NCI-H2029 treated with DMSO at 0.1 percent for 48 hours (cell line): ENCODE results near the gene NFKBIE.

Source experiments
- DNase-seq: peaks from one replicate; lab custom pipeline; 2025; lab: John Stamatoyannopoulos, UW

NFKBIE gene

DNA sequence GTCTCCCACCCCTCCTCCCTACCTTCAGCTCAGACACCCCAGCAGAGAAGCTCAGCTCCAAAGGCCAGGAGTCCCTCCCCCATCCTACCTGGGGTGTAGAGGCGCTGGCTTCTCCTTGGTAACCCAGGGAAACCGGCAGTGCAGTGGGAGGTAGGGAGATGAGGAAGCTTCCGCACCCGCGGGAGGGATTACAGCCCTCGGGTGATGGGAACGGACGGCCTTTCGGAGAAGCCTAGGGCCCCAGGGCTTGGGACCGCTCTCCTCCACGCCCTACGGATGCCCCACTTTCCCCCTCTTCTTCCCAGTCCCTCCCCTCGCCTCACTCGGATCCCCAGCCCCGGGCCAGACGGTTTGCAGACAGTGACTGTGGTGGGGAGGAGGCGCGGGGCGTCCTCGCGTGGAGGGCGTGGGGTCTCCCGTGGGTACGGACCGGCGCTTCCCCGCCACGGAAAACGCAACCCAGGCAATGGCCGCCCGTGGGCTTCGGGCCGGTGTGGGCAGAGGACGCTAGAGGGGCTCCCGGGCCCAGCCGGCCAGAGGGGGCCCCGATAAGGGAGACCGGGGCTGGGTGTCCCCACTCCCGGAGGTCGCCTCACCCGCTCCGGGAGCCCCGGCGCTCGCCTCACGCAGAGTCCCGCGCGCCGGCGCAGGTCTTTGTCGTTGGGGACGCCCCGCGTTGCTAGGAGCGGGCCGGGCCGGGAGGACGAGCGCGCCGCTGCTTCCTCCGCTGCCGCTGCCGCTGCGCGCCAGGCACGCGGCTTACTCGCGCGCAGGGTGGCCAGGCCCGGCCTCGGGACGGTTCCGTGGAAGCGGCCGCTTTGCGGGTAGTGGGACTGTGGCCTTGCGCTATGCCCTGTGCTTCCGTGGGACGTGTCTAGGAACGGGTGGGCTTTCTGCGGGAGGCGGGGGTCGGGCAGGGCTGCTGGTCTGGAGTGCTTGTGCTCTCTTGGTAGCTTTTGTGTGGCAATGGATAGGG, 32.0 kb upstream of the NFKBIE start:
- DNase-seq: no peak

GRCh38 chr6:44294832-44295791, 29.8 kb upstream of the NFKBIE start:
- DNase-seq: no peak

GRCh38 chr6:44292661-44293365, 27.5 kb upstream of the NFKBIE start:
- no peak for DNase-seq

DNA sequence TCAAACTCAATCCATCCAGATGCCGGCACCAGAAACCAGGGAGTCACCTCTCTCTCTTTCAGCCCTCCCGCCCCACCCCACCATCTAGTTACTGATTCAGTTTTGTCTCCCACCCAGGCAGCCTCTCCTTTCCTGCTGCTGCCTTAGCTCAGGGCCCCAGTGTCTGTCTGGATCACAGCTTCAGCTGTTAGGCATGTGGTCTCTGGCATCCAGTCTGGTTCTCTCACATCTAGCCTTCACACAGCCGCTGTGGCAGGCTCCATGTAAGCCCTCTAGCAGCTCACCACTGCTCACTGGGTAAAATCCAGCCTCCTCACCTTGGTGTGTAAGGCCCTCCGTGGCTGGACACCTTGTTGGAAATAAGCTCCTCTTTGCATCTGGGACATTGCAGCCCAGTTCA, 26.5 kb upstream of the NFKBIE start:
- no peak for DNase-seq

- DNase-seq: no peak
These were observed 24.4 kb upstream of the NFKBIE start for GRCh38 chr6:44289726-44290260.

DNA sequence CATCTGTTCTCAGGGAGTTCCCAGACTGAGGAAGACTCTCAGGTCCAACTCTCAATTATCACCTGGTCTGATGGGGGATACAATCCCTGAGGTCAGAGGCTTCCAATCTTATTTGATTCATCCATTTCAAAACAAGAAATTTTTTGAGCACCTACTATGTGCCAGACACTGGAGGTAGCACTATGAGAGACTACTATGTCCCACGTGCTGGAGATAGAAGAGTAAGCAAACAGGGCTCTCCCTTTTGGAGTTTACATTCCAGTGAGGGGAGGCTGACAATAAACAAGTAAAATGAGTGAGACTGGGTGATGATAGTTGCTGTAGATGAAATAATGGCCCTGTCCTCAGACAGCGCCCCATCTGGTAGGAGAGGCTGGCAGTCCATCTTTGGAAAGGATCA, 21.4 kb upstream of the NFKBIE start:
- DNase-seq: no peak

DNA sequence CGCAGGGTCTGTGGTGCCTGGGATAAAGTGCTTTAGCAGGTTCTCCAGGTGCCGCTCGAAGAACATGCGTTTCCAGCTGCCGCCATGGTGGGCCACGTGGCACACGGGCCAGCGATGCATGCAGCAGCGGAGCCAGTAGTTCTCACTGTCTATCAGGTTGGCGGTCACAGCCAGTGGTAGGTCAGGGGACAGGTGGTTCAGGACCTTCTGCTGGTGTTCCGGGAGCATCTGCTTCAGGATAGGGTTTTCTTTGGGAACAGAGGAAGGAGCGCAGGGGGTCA, 20.9 kb upstream of the NFKBIE start:
- DNase-seq: no peak

DNA sequence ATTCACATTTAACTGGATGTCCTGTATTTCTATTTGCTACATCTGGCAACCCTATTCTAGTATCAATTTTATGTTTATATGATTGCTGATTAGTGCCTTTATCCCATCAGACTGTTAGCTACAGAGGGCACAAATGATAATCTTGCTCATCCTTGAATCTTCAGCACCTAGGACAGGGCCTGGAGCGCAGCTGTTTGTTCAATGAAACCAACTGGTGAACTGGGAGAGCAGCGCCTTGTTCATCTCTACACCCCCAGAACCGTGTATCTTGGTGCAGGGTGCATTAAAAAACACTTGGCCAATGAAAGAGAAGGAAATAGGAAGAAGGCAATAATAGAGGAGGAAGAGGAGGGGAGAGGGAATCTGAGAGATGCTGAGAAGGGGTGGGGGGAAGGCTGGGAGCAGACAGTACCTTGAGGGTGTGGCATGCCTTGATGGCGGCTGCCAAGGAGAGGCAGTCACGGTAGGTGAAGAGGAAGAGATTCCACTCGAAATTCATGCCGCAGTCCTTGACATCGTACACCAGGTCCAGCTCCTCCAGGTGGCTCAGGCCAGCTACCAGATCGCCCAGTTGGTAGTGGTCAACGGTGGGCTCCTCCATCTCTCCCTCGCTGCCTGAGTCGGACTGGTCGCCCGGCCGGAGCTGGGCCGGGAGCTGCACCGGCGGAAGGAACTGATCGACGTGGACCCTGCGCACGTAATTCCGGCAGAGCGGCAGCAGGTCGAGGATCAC, 20.4 kb upstream of the NFKBIE start:
- no peak for DNase-seq

- DNase-seq: no peak
These were observed 19.5 kb upstream of the NFKBIE start for GRCh38 chr6:44284867-44285266.

DNA sequence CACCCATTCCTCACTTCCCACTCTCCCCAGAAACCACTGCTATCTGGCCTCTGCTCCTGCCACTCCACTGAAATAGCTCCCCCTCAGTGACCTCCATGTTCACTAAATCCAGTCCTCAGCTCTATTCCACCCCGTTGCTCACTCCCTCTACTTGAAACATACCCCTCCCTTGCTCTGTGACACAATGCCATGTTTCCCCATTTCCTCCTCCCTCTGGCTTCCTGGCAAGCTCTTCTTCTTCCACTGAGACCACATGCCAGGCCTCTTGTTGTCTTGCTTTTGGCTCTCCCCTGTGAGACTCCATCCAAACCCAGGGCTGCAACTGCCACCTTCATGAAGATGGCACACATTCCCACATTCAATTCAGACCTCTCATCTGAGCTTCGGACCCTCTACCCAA, 18.8 kb upstream of the NFKBIE start:
- DNase-seq: no peak

GRCh38 chr6:44278774-44279697, 13.7 kb upstream of the NFKBIE start:
- no peak for DNase-seq

DNA sequence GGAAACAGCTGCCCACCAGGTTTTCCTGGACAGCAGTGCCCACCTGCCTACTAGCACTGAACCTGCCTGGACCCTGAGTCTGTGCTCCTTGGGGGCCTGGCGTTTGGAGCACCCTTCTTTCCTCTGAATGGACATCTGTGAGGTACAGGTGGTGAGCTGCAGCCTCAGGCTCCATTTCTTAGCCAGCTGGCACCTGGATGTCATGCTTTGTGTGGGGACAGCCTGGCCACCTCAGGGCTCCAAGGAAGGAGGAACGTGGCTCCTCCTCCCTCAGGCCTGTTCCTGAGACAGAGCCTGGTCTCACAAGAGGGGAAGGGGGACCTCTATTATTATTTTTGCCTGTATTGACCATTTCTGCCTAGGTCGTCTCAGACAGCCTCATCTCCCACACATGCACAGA, 13.0 kb upstream of the NFKBIE start:
- no peak for DNase-seq

- no peak for DNase-seq
These were observed 12.4 kb upstream of the NFKBIE start for GRCh38 chr6:44277763-44278162.

DNA sequence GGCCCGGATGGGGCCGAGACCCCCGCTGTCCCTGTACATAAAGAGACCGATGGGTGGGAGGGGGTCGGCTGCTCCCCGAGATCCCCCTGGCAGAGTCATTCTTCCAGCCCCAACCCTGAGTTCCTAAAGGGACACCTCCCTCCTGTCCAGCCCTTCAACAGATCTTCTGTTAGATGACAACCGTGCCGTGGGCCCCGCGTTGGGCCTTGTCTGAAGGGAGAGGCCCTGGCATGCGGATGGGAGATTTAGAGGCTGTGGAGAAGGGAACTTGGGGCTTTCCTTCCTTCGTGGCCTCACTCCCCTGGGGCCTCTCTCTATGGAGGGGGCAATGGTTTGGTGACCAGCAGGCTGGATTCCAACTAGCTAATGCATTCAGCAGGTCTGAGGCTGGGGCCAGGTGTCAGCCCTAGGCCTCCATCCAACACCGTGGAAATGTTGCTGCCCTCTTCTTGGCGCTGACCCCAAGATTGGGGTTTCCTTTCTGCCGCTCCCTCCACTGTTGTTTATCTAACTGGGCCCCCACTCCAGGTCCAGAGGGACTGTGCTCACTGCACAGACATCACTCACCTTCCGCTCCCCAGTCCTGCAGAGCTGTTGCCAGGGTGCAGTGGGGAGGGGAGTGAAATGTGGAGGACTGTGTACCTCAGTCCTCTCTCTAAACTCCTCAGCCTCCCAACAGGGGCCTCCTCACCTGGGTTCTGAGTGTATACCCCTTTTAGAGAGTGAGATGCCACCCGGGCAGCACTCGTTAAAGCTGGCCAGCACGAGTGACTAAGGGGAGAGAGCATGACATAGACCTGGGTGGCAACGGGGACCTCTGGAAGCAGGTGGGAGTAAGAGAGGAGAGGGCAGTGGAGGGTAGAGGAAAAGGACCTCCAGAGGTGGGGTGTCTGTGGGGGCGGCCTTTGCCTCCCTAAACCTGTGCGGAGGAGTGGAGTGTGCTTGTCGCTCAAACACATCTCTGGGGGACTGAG, 11.6 kb upstream of the NFKBIE start:
- DNase-seq: no peak

DNA sequence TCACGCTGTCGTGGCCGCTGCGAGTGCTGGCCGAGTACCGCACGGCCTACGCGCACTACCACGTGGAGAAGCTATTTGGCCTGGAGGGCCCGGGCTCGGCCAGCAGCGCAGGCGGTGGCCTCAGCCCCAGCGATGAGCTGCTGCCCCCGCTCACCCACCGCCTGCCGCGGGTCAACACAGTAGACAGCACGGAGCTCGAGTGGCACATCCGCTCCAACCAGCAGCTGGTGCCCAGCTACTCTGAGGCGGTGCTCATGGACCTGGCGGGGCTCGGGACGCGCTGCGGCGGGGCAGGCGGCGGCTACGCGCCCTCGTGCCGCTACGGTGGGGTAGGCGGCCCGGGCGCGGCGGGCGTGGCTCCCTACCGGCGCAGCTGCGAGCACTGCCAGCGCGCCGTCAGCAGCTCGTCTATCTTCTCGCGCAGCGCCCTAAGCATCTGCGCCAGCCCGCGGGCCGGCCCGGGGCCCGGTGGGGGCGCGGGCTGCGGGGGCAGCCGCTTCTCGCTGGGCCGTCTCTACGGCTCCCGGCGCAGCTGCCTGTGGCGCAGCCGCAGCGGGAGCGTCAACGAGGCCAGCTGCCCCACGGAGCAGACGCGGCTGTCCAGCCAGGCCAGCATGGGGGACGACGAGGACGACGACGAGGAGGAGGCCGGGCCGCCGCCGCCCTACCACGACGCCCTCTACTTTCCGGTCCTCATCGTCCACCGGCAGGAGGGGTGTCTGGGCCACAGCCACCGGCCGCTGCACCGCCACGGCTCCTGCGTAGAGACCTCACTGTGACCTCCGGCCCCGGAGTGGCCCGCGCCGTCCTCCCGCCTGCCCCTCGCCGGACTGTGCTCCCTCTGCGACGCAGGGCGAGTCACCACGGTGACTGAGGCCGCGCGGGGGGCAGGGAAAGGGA, 10.6 kb upstream of the NFKBIE start:
- no peak for DNase-seq

DNA sequence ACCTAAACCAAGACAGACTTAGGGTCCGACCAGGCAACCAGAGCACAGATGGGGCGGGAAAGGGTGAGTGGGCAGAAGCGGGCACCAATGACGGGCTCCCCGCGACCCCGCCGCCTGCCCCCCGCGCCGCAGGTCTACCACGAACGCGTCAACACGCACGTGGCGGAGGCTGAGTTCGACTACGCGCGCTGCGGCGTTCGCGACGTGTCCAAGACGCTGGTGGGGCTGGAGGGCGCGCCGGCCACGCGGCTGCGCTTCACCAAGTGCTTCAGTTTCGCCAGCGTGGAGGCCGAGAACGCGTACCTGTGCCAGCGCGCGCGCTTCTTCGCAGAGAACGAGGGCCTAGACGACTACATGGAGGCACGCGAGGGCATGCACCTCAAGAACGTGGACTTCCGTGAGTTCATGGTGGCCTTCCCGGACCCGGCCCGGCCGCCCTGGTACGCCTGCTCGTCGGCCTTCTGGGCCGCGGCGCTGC, 10.0 kb upstream of the NFKBIE start:
- DNase-seq: no peak

GRCh38 chr6:44273617-44274016, 8.3 kb upstream of the NFKBIE start:
- DNase-seq: no peak
